ENCODE data around the gene WDR64.
"Not testable (repeated sequence)": the region's sequence is repeated elsewhere in the genome, so short reads cannot be mapped to it uniquely, and the experiment has no call there.

The WDR64 gene

GRCh38 chr1:241703739-241704138 is 51.7 kb downstream of the WDR64 start:
- not testable (repeated sequence) for DNase-seq

- no peak for DNase-seq
Observed at GRCh38 chr1:241706257-241706656, 54.2 kb downstream of the WDR64 start.

GRCh38 chr1:241706967-241707366 is 54.9 kb downstream of the WDR64 start:
- DNase-seq = no peak

GRCh38 chr1:241707442-241707841 is 55.4 kb downstream of the WDR64 start:
- DNase-seq = no peak

GRCh38 chr1:241711326-241711725 is 59.2 kb downstream of the WDR64 start:
- no peak for DNase-seq

GRCh38 chr1:241713316-241713715 is 61.2 kb downstream of the WDR64 start:
- DNase-seq = no peak

- no peak for DNase-seq
Observed at GRCh38 chr1:241714321-241715218, 62.5 kb downstream of the WDR64 start.

- no peak for DNase-seq
Observed at GRCh38 chr1:241715435-241715834, 63.4 kb downstream of the WDR64 start.

- no peak for DNase-seq
Observed at GRCh38 chr1:241715956-241716355, 63.9 kb downstream of the WDR64 start.

- no peak for DNase-seq
Observed at GRCh38 chr1:241716915-241717656, 65.0 kb downstream of the WDR64 start.

GRCh38 chr1:241717975-241718374 is 65.9 kb downstream of the WDR64 start:
- no peak for DNase-seq

- no peak for DNase-seq
Observed at GRCh38 chr1:241721011-241721410, 68.9 kb downstream of the WDR64 start.

GRCh38 chr1:241722947-241723346 is 70.9 kb downstream of the WDR64 start:
- no peak for DNase-seq

- no peak for DNase-seq
Observed at GRCh38 chr1:241724741-241725356, 72.8 kb downstream of the WDR64 start.

GRCh38 chr1:241730031-241730430 is 78.0 kb downstream of the WDR64 start:
- no peak for DNase-seq

- DNase-seq = no peak
Observed at GRCh38 chr1:241733899-241734298, 81.8 kb downstream of the WDR64 start.

- no peak for DNase-seq
Observed at GRCh38 chr1:241734533-241734932, 82.5 kb downstream of the WDR64 start.

- DNase-seq = not testable (repeated sequence)
Observed at GRCh38 chr1:241735493-241735926, 83.4 kb downstream of the WDR64 start.

- DNase-seq = no peak
Observed at GRCh38 chr1:241736387-241736786, 84.3 kb downstream of the WDR64 start.

- no peak for DNase-seq
Observed at GRCh38 chr1:241738284-241739078, 86.4 kb downstream of the WDR64 start.

GRCh38 chr1:241742084-241742483 is 90.0 kb downstream of the WDR64 start:
- DNase-seq = no peak

- DNase-seq = no peak
Observed at GRCh38 chr1:241744591-241744990, 92.5 kb downstream of the WDR64 start.

- no peak for DNase-seq
Observed at GRCh38 chr1:241747992-241748391, 95.9 kb downstream of the WDR64 start.

All from cerebellar nuclear complex (tissue), 1 donor.